IMR-90 (cell line): Measurements from ENCODE around the gene DDIAS. TPM values are rescaled to one million over a fixed set of nuclear protein-coding genes. Genes with fewer than 3 reads are reported as not detected.

ENCODE experiments used
- ATAC-seq: fragments of 200-7000 bp; cut with Tn5 transposase; 2 replicates; pipeline ENCODE4 v1.9.1; 2020; ENCODE audit warnings: low read depth, mild to moderate bottlenecking, moderate library complexity
- BruUV-seq: library from RNA; stranded (reverse); fragments of 400-500 nt; replicated peaks from 2 replicates; lab custom pipeline; 2021; lab: Mats Ljungman, UMichigan
- CTCF ChIA-PET: fragments of 300-600 bp; formaldehyde crosslinking; extraction: SDS; loops from one replicate; lab custom pipeline; 2021; ENCODE audit warnings: antibody characterized with exemption; lab: Yijun Ruan, JAX
- POLR2A ChIA-PET: fragments of 300-600 bp; sonication (Branson Sonifier 250); formaldehyde crosslinking; loops from one replicate; lab custom pipeline; 2022; ENCODE audit warnings: antibody characterized with exemption; ENCODE audit not compliant: unreplicated experiment; lab: Charles Lee
- DNase-seq: peaks from one replicate; pipeline ENCODE4 v3.0.0; 2013
- H2AFZ ChIP-seq: replicated peaks from 2 replicates; pipeline ENCODE3; 2013; ENCODE audit warnings: low read length, mild to moderate bottlenecking; ENCODE audit not compliant: poor library complexity
- H2AK5ac ChIP-seq: 2 replicates; pipeline ENCODE4 v1.6.1; 2013; ENCODE audit warnings: low read depth, low read length, inconsistent platforms
- H2AK9ac ChIP-seq: replicated peaks from 2 replicates; pipeline ENCODE3; 2013; ENCODE audit warnings: mild to moderate bottlenecking, low read depth, low read length, moderate library complexity; ENCODE audit not compliant: poor library complexity
- H2BK120ac ChIP-seq: 2 replicates; pipeline ENCODE4 v1.6.1; 2013; ENCODE audit warnings: low read depth, low read length, inconsistent platforms
- H2BK15ac ChIP-seq: 3 replicates; pipeline ENCODE4 v1.6.1; 2013; ENCODE audit warnings: low read depth, low read length, inconsistent platforms
- H2BK20ac ChIP-seq: 2 replicates; pipeline ENCODE4 v1.6.1; 2013; ENCODE audit warnings: low read depth, mild to moderate bottlenecking, inconsistent platforms, low read length, moderate library complexity
- H2BK5ac ChIP-seq: 2 replicates; pipeline ENCODE4 v1.6.1; 2013; ENCODE audit warnings: mild to moderate bottlenecking, low read depth, low read length, inconsistent platforms; ENCODE audit not compliant: poor library complexity, severe bottlenecking
- H3K14ac ChIP-seq: replicated peaks from 2 replicates; pipeline ENCODE4 v1.6.1; 2013; ENCODE audit warnings: low read depth, low read length, inconsistent platforms
- H3K18ac ChIP-seq: 2 replicates; pipeline ENCODE4 v1.6.1; 2013; ENCODE audit warnings: low read depth, low read length, control low read depth
- H3K23ac ChIP-seq: 2 replicates; pipeline ENCODE4 v1.6.1; 2013; ENCODE audit warnings: low read depth, low read length, inconsistent platforms
- H3K27ac ChIP-seq: 2 replicates; pipeline ENCODE4 v1.5.1; 2013; ENCODE audit warnings: mild to moderate bottlenecking, control low read depth, low read length; ENCODE audit not compliant: insufficient read depth
- H3K27me3 ChIP-seq: 2 replicates; pipeline ENCODE4 v1.6.1; 2013; ENCODE audit warnings: low read length; ENCODE audit not compliant: control insufficient read depth, insufficient read depth
- H3K36me3 ChIP-seq: 2 replicates; pipeline ENCODE4 v1.6.1; 2013; ENCODE audit warnings: low read length, mixed read lengths; ENCODE audit not compliant: control insufficient read depth, insufficient read depth
- H3K4ac ChIP-seq: 2 replicates; pipeline ENCODE4 v1.6.1; 2013; ENCODE audit warnings: low read depth, low read length, inconsistent platforms
- H3K4me1 ChIP-seq: 2 replicates; pipeline ENCODE4 v1.6.1; 2013; ENCODE audit warnings: low read length, mixed read lengths; ENCODE audit not compliant: control insufficient read depth, insufficient read depth
- H3K4me2 ChIP-seq: 2 replicates; pipeline ENCODE4 v1.6.1; 2013; ENCODE audit warnings: low read depth, mild to moderate bottlenecking, control low read depth, low read length, moderate library complexity
- H3K4me3 ChIP-seq: 2 replicates; pipeline ENCODE4 v1.5.1; 2013; ENCODE audit warnings: low read depth, mild to moderate bottlenecking, control low read depth, low read length, moderate library complexity; ENCODE audit not compliant: insufficient read depth
- H3K56ac ChIP-seq: 2 replicates; pipeline ENCODE4 v1.6.1; 2013; ENCODE audit warnings: low read length, inconsistent platforms; ENCODE audit not compliant: insufficient read depth; ENCODE audit errors: extremely low read depth
- H3K79me1 ChIP-seq, 2 experiments: 2 replicates each; pipeline ENCODE4 v1.6.1; 2013; ENCODE audit warnings: low read length in 2 of 2, inconsistent platforms in 1 of 2, low read depth in 1 of 2
- H3K9ac ChIP-seq: 2 replicates; pipeline ENCODE4 v1.6.1; 2013; ENCODE audit warnings: low read depth, low read length, control low read depth
- H3K9me1 ChIP-seq: 2 replicates; pipeline ENCODE4 v1.6.1; 2013; ENCODE audit warnings: low read length, inconsistent platforms; ENCODE audit not compliant: insufficient read depth
- H3K9me3 ChIP-seq: 2 replicates; pipeline ENCODE4 v1.6.1; 2013; ENCODE audit warnings: low read length; ENCODE audit not compliant: control insufficient read depth, insufficient read depth
- H4K20me1 ChIP-seq: 2 replicates; pipeline ENCODE4 v1.6.1; 2013; ENCODE audit warnings: low read length, inconsistent platforms; ENCODE audit not compliant: insufficient read depth
- H4K5ac ChIP-seq: 2 replicates; pipeline ENCODE4 v1.6.1; 2013; ENCODE audit warnings: mild to moderate bottlenecking, low read depth, low read length, control low read depth
- H4K8ac ChIP-seq, 2 experiments: 2 replicates each; pipeline ENCODE4 v1.6.1; 2013; ENCODE audit warnings: low read depth in 2 of 2, low read length in 2 of 2, control low read depth in 1 of 2, inconsistent platforms in 1 of 2
- H4K91ac ChIP-seq: 2 replicates; pipeline ENCODE4 v1.6.1; 2013; ENCODE audit warnings: low read depth, low read length, inconsistent platforms; ENCODE audit not compliant: insufficient read depth
- MAZ ChIP-seq: IDR thresholded peaks from 2 replicates; pipeline ENCODE4 v1.6.1; 2012; ENCODE audit warnings: low read depth, mild to moderate bottlenecking, low read length, improper control_type of control experiment, moderate library complexity, borderline replicate concordance
- MXI1 ChIP-seq: IDR thresholded peaks from 2 replicates; pipeline ENCODE4 v1.6.1; 2012; ENCODE audit warnings: low read depth, mild to moderate bottlenecking, low read length, moderate library complexity, borderline replicate concordance
- RFX5 ChIP-seq: IDR thresholded peaks from 2 replicates; pipeline ENCODE4 v1.8.0; 2012; ENCODE audit warnings: low read depth, mild to moderate bottlenecking, low read length, moderate library complexity
- SMC3 ChIP-seq: fragments of 150-350 bp; IDR thresholded peaks from 2 replicates; pipeline ENCODE4 v1.6.1; 2016; ENCODE audit warnings: low read depth, mild to moderate bottlenecking, antibody characterized with exemption, low read length, moderate library complexity
- dilution Hi-C: fragments of 300-500 bp; cut with HindIII; formaldehyde crosslinking; loops from one replicate; pipeline ENCODE4 v1.14.3; 2018; ENCODE audit warnings: low sequenced_read_pairs; ENCODE audit not compliant: unreplicated experiment
- in situ Hi-C: fragments of 300-500 bp; cut with MboI; formaldehyde crosslinking; loops from 3 replicates; pipeline ENCODE4 v1.14.3; 2019; ENCODE audit warnings: low sequenced_read_pairs, inconsistent platforms, mixed read lengths
- intact Hi-C: fragments of 100-400 bp; cut with micrococcal nuclease; formaldehyde crosslinking; loops from 2 replicates; pipeline ENCODE4 v1.10.0; 2022
- polyA plus RNA-seq, 3 experiments: library from polyadenylated mRNA; depleted of rRNA; stranded (reverse); fragments of >200 nt; gene quantifications; 2 replicates each; pipeline ENCODE4 v1.2.3, GENCODE V29; 2012; ENCODE audit warnings: low replicate concordance in 1 of 3
- total RNA-seq: library from RNA; depleted of rRNA; stranded (reverse); fragments of >200 nt; gene quantifications from 2 replicates; pipeline ENCODE4 v1.2.3, GENCODE V29; 2012
- TF ChIP-seq, protein P1 (sequence below): fragments of 150-350 bp; IDR thresholded peaks from 2 replicates; pipeline ENCODE4 v1.6.1; 2017; ENCODE audit warnings: mild to moderate bottlenecking, antibody characterized with exemption, low read length, low read depth

Gene DDIAS
- total and polyA plus RNA-seq, 2 of the 4 experiments (the other 2 are of a cell fraction): 4.3 to 15.8 TPM

DNA sequence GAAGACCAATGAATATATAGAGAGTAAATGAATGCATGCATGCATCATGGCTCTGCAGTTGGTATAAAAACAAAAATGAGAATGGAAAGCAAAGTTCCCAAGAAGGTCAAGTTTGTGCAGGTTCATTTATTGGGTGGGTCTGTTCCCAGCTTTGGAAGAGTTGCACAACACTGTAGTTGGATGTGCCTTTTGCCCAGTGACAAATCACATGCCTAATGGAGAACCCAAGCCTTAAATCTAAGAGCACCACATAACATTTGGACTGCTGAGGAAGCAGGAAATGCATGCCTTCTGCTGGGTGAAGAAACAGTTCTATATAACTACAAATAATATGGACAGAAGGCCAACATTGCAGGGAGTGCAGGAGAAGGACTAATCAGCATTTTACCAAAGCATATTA, 31.9 kb upstream of the DDIAS start:
- Histone ChIP-seq H3K4ac (no peak overlapping the region), H3K56ac (no peak overlapping the region), H2AFZ (no peak overlapping the region), H3K9me3 (no peaks in the 10 kb centered on the region), H3K4me2 (no peak overlapping the region), H2BK15ac (no peak overlapping the region), H2AK5ac (no peak overlapping the region), H2AK9ac (no peak overlapping the region), H4K20me1 (no peaks in the 10 kb centered on the region), H3K23ac (no peak overlapping the region), H3K14ac (no peak overlapping the region), H4K5ac (no peak overlapping the region), H3K18ac (no peak overlapping the region), H3K4me3 (no peak overlapping the region), H2BK120ac (no peak overlapping the region), H4K91ac (no peak overlapping the region), H3K9ac (no peak overlapping the region), H3K36me3 (no peaks in the 10 kb centered on the region), H2BK20ac (no peak overlapping the region), H3K79me1 (peaks cover 6% of the 10 kb centered on the region in 2 experiments; a peak in 2 of 4 replicates), H4K8ac (no peak overlapping the region), H3K9me1 (peaks cover 3% of the 10 kb centered on the region; the same call in 1 of the 2 replicates), H3K27ac (no peak overlapping the region), H3K4me1 (peaks cover 5% of the 10 kb centered on the region; the same call in 1 of the 2 replicates), H2BK5ac (no peak overlapping the region), H3K27me3 (no peaks in the 10 kb centered on the region)
- in situ Hi-C loops (no loop called here), intact Hi-C loops (loop anchor here (5.0 kb wide), 1 partner anchor 953 kb away; no protein-coding TSS in a partner anchor), dilution Hi-C loops (no loop called here)
- no TSS peak for BruUV-seq
- CTCF ChIA-PET: no interaction called here
- ATAC-seq (no peak; the same call in 1 of the 2 replicates), DNase-seq (no peak)
- POLR2A ChIA-PET: no interaction called here
- TF ChIP-seq SMC3 (no peak), RFX5 (no peak), MAZ (no peak), MXI1 (no peak)
- TF ChIP-seq, protein P1, sequence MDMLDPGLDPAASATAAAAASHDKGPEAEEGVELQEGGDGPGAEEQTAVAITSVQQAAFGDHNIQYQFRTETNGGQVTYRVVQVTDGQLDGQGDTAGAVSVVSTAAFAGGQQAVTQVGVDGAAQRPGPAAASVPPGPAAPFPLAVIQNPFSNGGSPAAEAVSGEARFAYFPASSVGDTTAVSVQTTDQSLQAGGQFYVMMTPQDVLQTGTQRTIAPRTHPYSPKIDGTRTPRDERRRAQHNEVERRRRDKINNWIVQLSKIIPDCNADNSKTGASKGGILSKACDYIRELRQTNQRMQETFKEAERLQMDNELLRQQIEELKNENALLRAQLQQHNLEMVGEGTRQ: no peak
